Aorta (tissue), 5 donors: ENCODE data around the gene MATK. TPM values are rescaled to one million over a fixed set of nuclear protein-coding genes. Genes with fewer than 3 reads are reported as not detected.
A peak's percentile ranks its signal among the peaks of the same experiment; 100 is the strongest.

Source experiments
- ATAC-seq: fragments of 200-7000 bp; cut with Tn5 transposase; one replicate; pipeline ENCODE4 v1.9.1; 2022; ENCODE audit warnings: moderate library complexity; ENCODE audit not compliant: low FRiP score
- DNase-seq, 2 donors: peaks; one replicate each; pipeline ENCODE4 v3.0.0-alpha.2; 2020
- H3K27ac ChIP-seq, 2 donors: one replicate each; pipeline ENCODE4 v1.5.1; 2013; ENCODE audit warnings: low read length in 2 of 2, mild to moderate bottlenecking in 2 of 2, moderate library complexity in 2 of 2, control low read depth in 1 of 2, inconsistent platforms in 1 of 2, low read depth in 1 of 2
- H3K27me3 ChIP-seq, 2 donors: one replicate each; pipeline ENCODE4 v1.6.1; 2013; ENCODE audit warnings: control low read depth in 1 of 2, low read length in 1 of 2, mild to moderate bottlenecking in 1 of 2, moderate library complexity in 1 of 2; ENCODE audit not compliant: insufficient read depth in 2 of 2, control insufficient read depth in 1 of 2
- H3K36me3 ChIP-seq, 2 donors: one replicate each; pipeline ENCODE4 v1.6.1; 2013; ENCODE audit warnings: control low read depth in 1 of 2, low read length in 1 of 2, mild to moderate bottlenecking in 1 of 2; ENCODE audit not compliant: insufficient read depth in 2 of 2, control insufficient read depth in 1 of 2
- H3K4me1 ChIP-seq, 2 donors: one replicate each; pipeline ENCODE4 v1.6.1; 2013; ENCODE audit warnings: low read length in 2 of 2, control low read depth in 1 of 2, mild to moderate bottlenecking in 1 of 2, moderate library complexity in 1 of 2; ENCODE audit not compliant: insufficient read depth in 2 of 2, control insufficient read depth in 1 of 2
- H3K4me3 ChIP-seq, 2 donors: one replicate each; pipeline ENCODE4 v1.5.1; 2013; ENCODE audit warnings: low read length in 2 of 2, control low read depth in 1 of 2, mild to moderate bottlenecking in 1 of 2
- H3K9me3 ChIP-seq: one replicate; pipeline ENCODE4 v1.6.1; 2013; ENCODE audit warnings: mild to moderate bottlenecking, low read length; ENCODE audit not compliant: control insufficient read depth
- WGBS, 2 donors: extraction: QIAGEN DNeasy Blood & Tissue Kit; methylation state at CpG; one replicate each; pipeline ENCODE4 v1.1.7; 2013; 5-methylcytosine and 5-hydroxymethylcytosine counted together
- intact Hi-C, 2 donors: fragments of 100-400 bp; cut with DNase I; formaldehyde crosslinking; loops; one replicate each; pipeline versions ENCODE4 v1.14.2 to v1.15.0; 2022
- polyA plus RNA-seq, 2 donors: library from polyadenylated mRNA; stranded (reverse); fragments of 200-250 nt; gene quantifications; one replicate each; pipeline ENCODE4 v1.2.3, GENCODE V29; 2013
- total RNA-seq, 2 donors: library from RNA; stranded (reverse); fragmentation: NEBNext Ultra II Directional; extraction: Animal tissue kit (Norgen Biotek cat#: 25700); gene quantifications; one replicate each; pipeline ENCODE4 v1.2.1, GENCODE V29; 2021
- donor health status: healthy with polysubstance abuse.
- donor health status: Bipolar disorder and iron deficiency.
- donor health status: DM: no; HTN: no; CAD: no.
- donor health status: DM: no; HTN: no; CAD: no.
- donor health status: DM: yes; HTN: yes; CAD: no.

Gene MATK
- total and polyA plus RNA-seq, 4 donors = 1.7 to 5.5 (median 1.9) TPM

- H3K4me1 ChIP-seq = no peaks in the 10 kb centered on the region
- no peaks in the 10 kb centered on the region for H3K36me3 ChIP-seq
- H3K4me3 ChIP-seq = no peak overlapping the region
- no peaks in the 10 kb centered on the region for H3K27me3 ChIP-seq
- H3K9me3 ChIP-seq = no peaks in the 10 kb centered on the region
- no peak for ATAC-seq
- WGBS, 2 donors = 92 to 95% methylated on average over 18 to 26 of the region's 26 CpGs
- intact Hi-C loops = no loop called here
- no peak for DNase-seq
- H3K27ac ChIP-seq = no peak overlapping the region
Observed at GRCh38 chr19:3827306-3827705, 41.1 kb upstream of the MATK start.

- WGBS, 2 donors = 53 to 56% methylated on average over 12 of the region's 12 CpGs
- Histone ChIP-seq H3K27ac (no peak overlapping the region), H3K4me1 (no peaks in the 10 kb centered on the region), H3K9me3 (no peaks in the 10 kb centered on the region), H3K4me3 (no peak overlapping the region), H3K36me3 (no peaks in the 10 kb centered on the region), H3K27me3 (no peaks in the 10 kb centered on the region)
- DNase-seq (no peak), ATAC-seq (no peak)
- intact Hi-C loops = no loop called here
Observed at GRCh38 chr19:3826163-3826562, 40.0 kb upstream of the MATK start.

GRCh38 chr19:3825286-3825956, 39.2 kb upstream of the MATK start:
- no peak overlapping the region for H3K4me3 ChIP-seq
- no peaks in the 10 kb centered on the region for H3K4me1 ChIP-seq
- no peaks in the 10 kb centered on the region for H3K36me3 ChIP-seq
- intact Hi-C loops = no loop called here
- no peak overlapping the region for H3K27ac ChIP-seq
- ATAC-seq (no peak), DNase-seq (no peak)
- no peaks in the 10 kb centered on the region for H3K9me3 ChIP-seq
- 72 to 76% methylated on average over 32 of the region's 32 CpGs for whole genome bisulfite sequencing, 2 donors
- no peaks in the 10 kb centered on the region for H3K27me3 ChIP-seq

- ATAC-seq (no peak), DNase-seq (no peak)
- Histone ChIP-seq H3K36me3 (no peaks in the 10 kb centered on the region), H3K4me1 (no peaks in the 10 kb centered on the region), H3K27me3 (no peaks in the 10 kb centered on the region), H3K27ac (no peak overlapping the region), H3K4me3 (no peak overlapping the region), H3K9me3 (no peaks in the 10 kb centered on the region)
- intact Hi-C loops = no loop called here
- 61 to 65% methylated on average over 10 of the region's 10 CpGs for WGBS, 2 donors
Observed at GRCh38 chr19:3823350-3823713, 37.2 kb upstream of the MATK start.

GRCh38 chr19:3822683-3823349, 36.6 kb upstream of the MATK start:
- H3K9me3 ChIP-seq = no peaks in the 10 kb centered on the region
- no peak overlapping the region for H3K4me3 ChIP-seq
- H3K4me1 ChIP-seq = no peaks in the 10 kb centered on the region
- WGBS, 2 donors = 71 to 76% methylated on average over 26 of the region's 26 CpGs
- no peak overlapping the region for H3K27ac ChIP-seq
- H3K27me3 ChIP-seq = no peaks in the 10 kb centered on the region
- intact Hi-C loops = no loop called here
- no peaks in the 10 kb centered on the region for H3K36me3 ChIP-seq
- no peak for ATAC-seq
- DNase-seq = no peak

- no peaks in the 10 kb centered on the region for H3K36me3 ChIP-seq
- H3K27me3 ChIP-seq = no peaks in the 10 kb centered on the region
- H3K27ac ChIP-seq = no peak overlapping the region
- H3K4me1 ChIP-seq = no peaks in the 10 kb centered on the region
- no peak overlapping the region for H3K4me3 ChIP-seq
- no peak for ATAC-seq
- WGBS, 2 donors = 15 to 18% methylated on average over 43 of the region's 43 CpGs
- no peaks in the 10 kb centered on the region for H3K9me3 ChIP-seq
- peak; percentile 74 to 88 for DNase-seq
- intact Hi-C loops = no loop called here
Observed at GRCh38 chr19:3821857-3822364, 35.7 kb upstream of the MATK start.

- H3K9me3 ChIP-seq = no peaks in the 10 kb centered on the region
- H3K4me1 ChIP-seq = no peaks in the 10 kb centered on the region
- DNase-seq = no peak
- no peak overlapping the region for H3K4me3 ChIP-seq
- intact Hi-C loops = no loop called here
- H3K36me3 ChIP-seq = no peaks in the 10 kb centered on the region
- no peak for ATAC-seq
- no peak overlapping the region for H3K27ac ChIP-seq
- WGBS, 2 donors = 87 to 91% methylated on average over 23 of the region's 23 CpGs
- no peaks in the 10 kb centered on the region for H3K27me3 ChIP-seq
Observed at GRCh38 chr19:3821156-3821555, 35.0 kb upstream of the MATK start.

GRCh38 chr19:3819989-3820388, 33.8 kb upstream of the MATK start:
- ATAC-seq (no peak), DNase-seq (no peak)
- intact Hi-C loops = no loop called here
- H3K36me3 ChIP-seq = no peaks in the 10 kb centered on the region
- WGBS, 2 donors = 87 to 90% methylated on average over 13 to 19 of the region's 19 CpGs
- H3K27ac ChIP-seq = no peak overlapping the region
- H3K4me3 ChIP-seq = no peak overlapping the region
- H3K27me3 ChIP-seq = no peaks in the 10 kb centered on the region
- H3K9me3 ChIP-seq = no peaks in the 10 kb centered on the region
- no peaks in the 10 kb centered on the region for H3K4me1 ChIP-seq

- WGBS, 2 donors = 66 to 68% methylated on average over 31 of the region's 31 CpGs
- no peaks in the 10 kb centered on the region for H3K36me3 ChIP-seq
- ATAC-seq (no peak), DNase-seq (no peak)
- H3K4me1 ChIP-seq = no peaks in the 10 kb centered on the region
- no peaks in the 10 kb centered on the region for H3K9me3 ChIP-seq
- no peak overlapping the region for H3K27ac ChIP-seq
- H3K4me3 ChIP-seq = no peak overlapping the region
- no peaks in the 10 kb centered on the region for H3K27me3 ChIP-seq
- intact Hi-C loops = no loop called here
Observed at GRCh38 chr19:3818918-3819317, 32.7 kb upstream of the MATK start.
